Skeletal muscle satellite cell (primary cell): ENCODE measurements around the gene PPA1.

Experiments
- H3K27me3 ChIP-seq: 2 replicates; pipeline ENCODE4 v1.7.0; 2013; ENCODE audit warnings: low read length; ENCODE audit not compliant: control insufficient read depth, insufficient read depth
- H3K36me3 ChIP-seq: 2 replicates; pipeline ENCODE4 v1.7.0; 2013; ENCODE audit warnings: mild to moderate bottlenecking, control low read depth, low read length; ENCODE audit not compliant: insufficient read depth
- H3K4me1 ChIP-seq: 2 replicates; pipeline ENCODE4 v1.7.0; 2013; ENCODE audit warnings: low read length; ENCODE audit not compliant: control insufficient read depth, insufficient read depth
- H3K4me2 ChIP-seq: 2 replicates; pipeline ENCODE4 v1.7.0; 2013; ENCODE audit warnings: mild to moderate bottlenecking, low read length
- H3K4me3 ChIP-seq: 2 replicates; pipeline ENCODE4 v1.7.0; 2013; ENCODE audit warnings: low read length
- H3K9ac ChIP-seq: 2 replicates; pipeline ENCODE4 v1.7.0; 2013; ENCODE audit warnings: mild to moderate bottlenecking, low read depth, low read length, moderate library complexity
- H3K9me3 ChIP-seq: replicated peaks from 2 replicates; pipeline ENCODE4 v1.7.0; 2013; ENCODE audit warnings: mild to moderate bottlenecking, control low read depth, low read length

Gene PPA1

GRCh38 chr10:70198696-70199466, 34.3 kb downstream of the PPA1 start:
- H3K4me2 ChIP-seq, result no peak overlapping the region
- no peak overlapping the region for H3K9ac ChIP-seq
- H3K4me1 ChIP-seq, result peaks cover 6% of the 10 kb centered on the region
- no peak overlapping the region for H3K4me3 ChIP-seq
- no peaks in the 10 kb centered on the region for H3K27me3 ChIP-seq
- H3K36me3 ChIP-seq, result peaks cover 50% of the 10 kb centered on the region
- no peaks in the 10 kb centered on the region for H3K9me3 ChIP-seq

DNA sequence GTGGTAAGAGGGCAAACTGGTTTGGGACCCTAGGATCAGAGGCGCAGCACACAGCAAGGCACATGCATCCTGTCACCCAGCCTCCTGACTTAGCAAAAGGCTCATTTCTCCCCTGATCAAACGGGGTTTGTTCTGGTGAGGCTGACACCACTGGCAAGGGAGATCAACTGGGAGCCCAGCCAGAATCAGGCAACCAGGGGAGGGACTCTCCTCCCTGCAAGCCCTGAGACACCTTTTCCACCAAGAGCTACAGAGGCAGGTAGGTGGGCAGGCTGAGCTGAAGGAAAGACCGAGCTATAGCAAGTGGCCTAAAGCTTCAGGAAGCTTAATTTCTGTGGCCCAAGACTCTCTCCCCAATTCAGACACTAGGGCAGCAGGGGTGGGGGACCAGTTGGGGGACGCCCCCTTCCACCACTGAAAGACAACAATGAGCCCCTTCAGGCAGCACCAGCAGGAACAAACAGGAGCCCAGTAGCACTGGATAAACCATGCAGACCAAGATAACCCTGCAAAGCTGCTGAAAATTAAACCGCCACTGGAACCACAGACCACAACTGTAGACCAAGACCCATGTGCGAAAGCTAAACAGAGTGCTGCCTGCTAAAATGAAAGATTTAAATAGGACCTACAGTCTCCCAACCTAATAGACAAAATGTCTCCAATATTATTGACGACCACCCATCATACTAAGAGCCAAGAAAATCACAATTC, 35.8 kb downstream of the PPA1 start:
- no peak overlapping the region for H3K4me2 ChIP-seq
- H3K4me1 ChIP-seq, result peaks cover 21% of the 10 kb centered on the region
- H3K36me3 ChIP-seq, result peaks cover 35% of the 10 kb centered on the region
- H3K27me3 ChIP-seq, result no peaks in the 10 kb centered on the region
- H3K9me3 ChIP-seq, result no peaks in the 10 kb centered on the region
- H3K4me3 ChIP-seq, result no peak overlapping the region
- H3K9ac ChIP-seq, result no peak overlapping the region

GRCh38 chr10:70193391-70193844, 39.8 kb downstream of the PPA1 start:
- Histone ChIP-seq H3K27me3 (no peaks in the 10 kb centered on the region), H3K9ac (peak overlapping the region; percentile 70), H3K36me3 (peaks cover 5% of the 10 kb centered on the region), H3K4me3 (no peak overlapping the region), H3K9me3 (no peaks in the 10 kb centered on the region), H3K4me1 (peaks cover 44% of the 10 kb centered on the region), H3K4me2 (no peak overlapping the region)

GRCh38 chr10:70192326-70192968, 40.8 kb downstream of the PPA1 start:
- peak overlapping the region; percentile 63 for H3K4me2 ChIP-seq
- peak overlapping the region; percentile 70 for H3K9ac ChIP-seq
- H3K36me3 ChIP-seq, result no peaks in the 10 kb centered on the region
- H3K4me3 ChIP-seq, result no peak overlapping the region
- H3K27me3 ChIP-seq, result no peaks in the 10 kb centered on the region
- no peaks in the 10 kb centered on the region for H3K9me3 ChIP-seq
- peaks cover 44% of the 10 kb centered on the region for H3K4me1 ChIP-seq

GRCh38 chr10:70191972-70192305, 41.3 kb downstream of the PPA1 start:
- H3K27me3 ChIP-seq, result no peaks in the 10 kb centered on the region
- peaks cover 44% of the 10 kb centered on the region for H3K4me1 ChIP-seq
- no peak overlapping the region for H3K4me3 ChIP-seq
- H3K9me3 ChIP-seq, result no peaks in the 10 kb centered on the region
- H3K9ac ChIP-seq, result peak overlapping the region; percentile 70
- peak overlapping the region; percentile 63 for H3K4me2 ChIP-seq
- H3K36me3 ChIP-seq, result no peaks in the 10 kb centered on the region

GRCh38 chr10:70191161-70191971, 41.9 kb downstream of the PPA1 start:
- H3K4me3 ChIP-seq, result peak overlapping the region; percentile 27

DNA sequence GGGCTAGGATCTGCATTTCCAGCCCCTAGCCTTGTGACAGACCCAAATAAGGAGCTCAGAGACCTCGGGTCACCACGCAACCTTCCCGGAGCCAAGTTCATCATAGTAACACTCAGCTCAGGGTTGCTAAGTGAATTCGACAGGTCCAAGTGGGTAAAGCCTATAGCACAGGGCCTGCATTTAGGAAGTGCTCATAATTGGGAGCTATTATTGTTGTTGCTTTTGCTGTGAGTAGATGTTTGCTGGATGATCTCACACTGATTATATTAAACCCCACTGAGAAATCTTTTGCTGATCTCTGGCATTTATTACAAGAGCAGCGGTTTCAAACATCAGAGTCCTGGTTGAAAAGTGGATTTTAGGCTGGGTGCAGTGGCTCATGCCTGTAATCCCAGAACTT, 42.6 kb downstream of the PPA1 start:
- H3K9me3 ChIP-seq, result no peaks in the 10 kb centered on the region
- peak overlapping the region; percentile 57 for H3K9ac ChIP-seq
- H3K4me2 ChIP-seq, result peak overlapping the region; percentile 63
- peaks cover 44% of the 10 kb centered on the region for H3K4me1 ChIP-seq
- H3K36me3 ChIP-seq, result no peaks in the 10 kb centered on the region
- no peak overlapping the region for H3K4me3 ChIP-seq
- no peaks in the 10 kb centered on the region for H3K27me3 ChIP-seq

More at GRCh38 chr10:70191161-70191971, 41.9 kb downstream of the PPA1 start:
- Histone ChIP-seq H3K9me3 (no peaks in the 10 kb centered on the region), H3K4me2 (peak overlapping the region; percentile 63), H3K4me1 (peaks cover 44% of the 10 kb centered on the region), H3K36me3 (no peaks in the 10 kb centered on the region), H3K27me3 (no peaks in the 10 kb centered on the region), H3K9ac (peak overlapping the region; percentile 57)

- peaks cover 44% of the 10 kb centered on the region for H3K4me1 ChIP-seq
- H3K27me3 ChIP-seq, result no peaks in the 10 kb centered on the region
- H3K4me2 ChIP-seq, result peak overlapping the region; percentile 63
- no peaks in the 10 kb centered on the region for H3K9me3 ChIP-seq
- no peak overlapping the region for H3K9ac ChIP-seq
- no peaks in the 10 kb centered on the region for H3K36me3 ChIP-seq
- H3K4me3 ChIP-seq, result no peak overlapping the region
These were observed 43.1 kb downstream of the PPA1 start for GRCh38 chr10:70190102-70190501.

DNA sequence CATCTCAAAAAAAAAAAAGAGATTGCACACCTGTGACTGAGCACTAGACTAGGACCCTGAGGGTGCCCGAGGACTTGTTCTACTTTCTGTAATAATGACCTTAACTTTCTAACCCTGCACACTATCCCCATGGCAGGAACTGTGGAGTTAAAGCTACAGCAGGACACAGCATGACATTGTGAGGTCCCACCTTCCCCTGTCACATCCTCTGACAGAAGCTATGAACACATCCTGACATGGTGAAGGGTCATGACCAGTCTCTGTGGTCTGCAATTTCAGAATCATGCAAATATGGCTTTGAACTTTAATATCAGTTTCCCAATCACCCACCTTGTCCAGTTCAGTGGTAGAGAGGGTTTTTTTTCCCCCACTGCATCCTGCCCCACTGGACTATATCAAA, 44.5 kb downstream of the PPA1 start:
- H3K4me3 ChIP-seq, result no peak overlapping the region
- peaks cover 6% of the 10 kb centered on the region for H3K27me3 ChIP-seq
- no peaks in the 10 kb centered on the region for H3K9me3 ChIP-seq
- no peak overlapping the region for H3K9ac ChIP-seq
- peaks cover 36% of the 10 kb centered on the region for H3K4me1 ChIP-seq
- no peak overlapping the region for H3K4me2 ChIP-seq
- no peaks in the 10 kb centered on the region for H3K36me3 ChIP-seq

- H3K9ac ChIP-seq, result no peak overlapping the region
- no peak overlapping the region for H3K4me2 ChIP-seq
- H3K9me3 ChIP-seq, result no peaks in the 10 kb centered on the region
- H3K4me3 ChIP-seq, result no peak overlapping the region
- peaks cover 17% of the 10 kb centered on the region for H3K4me1 ChIP-seq
- peaks cover 15% of the 10 kb centered on the region for H3K27me3 ChIP-seq
- H3K36me3 ChIP-seq, result no peaks in the 10 kb centered on the region
These were observed 46.7 kb downstream of the PPA1 start for GRCh38 chr10:70186571-70186970.

DNA sequence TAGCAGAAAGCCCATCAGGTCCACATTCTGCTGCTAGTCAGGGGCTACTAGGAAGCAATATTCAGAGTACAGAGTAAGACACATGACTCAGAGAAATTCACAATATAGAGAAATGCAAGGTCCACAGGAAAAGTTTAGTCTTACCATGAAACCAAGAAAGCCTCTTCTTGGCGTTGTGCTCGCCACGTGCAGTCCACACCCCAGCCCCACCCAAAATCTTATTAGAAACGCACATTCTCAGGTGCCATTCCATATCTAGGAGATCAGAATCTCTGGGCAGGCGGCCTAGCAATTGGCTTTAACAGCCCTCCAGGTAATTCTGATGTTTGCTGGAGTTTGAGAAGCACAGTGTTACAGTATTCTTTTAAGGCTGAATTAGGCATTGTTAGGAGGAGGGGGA, 47.1 kb downstream of the PPA1 start:
- Histone ChIP-seq H3K4me3 (no peak overlapping the region), H3K9ac (no peak overlapping the region), H3K9me3 (no peaks in the 10 kb centered on the region), H3K27me3 (peaks cover 15% of the 10 kb centered on the region), H3K4me1 (peaks cover 12% of the 10 kb centered on the region), H3K36me3 (no peaks in the 10 kb centered on the region), H3K4me2 (no peak overlapping the region)
